Thyroid gland (tissue), 4 donors: ENCODE measurements around the gene TGM1. TPM values are rescaled to one million over a fixed set of nuclear protein-coding genes. Genes with fewer than 3 reads are reported as not detected.

Experiments used
- DNase-seq, 2 donors: peaks; one replicate each; pipeline ENCODE4 v3.0.0-alpha.2; 2019
- H3K27ac ChIP-seq, 3 donors: fragments of 200-600 bp; sonication (generic); 1 replicate in 2 of 3; 2 replicates in 1 of 3; pipeline ENCODE4 v1.5.1; 2016 to 2019; ENCODE audit warnings: mild to moderate bottlenecking in 1 of 3, moderate library complexity in 1 of 3
- H3K27me3 ChIP-seq: fragments of 200-600 bp; sonication (generic); one replicate; pipeline ENCODE4 v1.5.1; 2019
- H3K36me3 ChIP-seq, 2 donors: fragments of 200-600 bp; sonication (generic); one replicate each; pipeline ENCODE4 v1.5.1; 2016 to 2019
- H3K4me1 ChIP-seq, 2 donors: fragments of 200-600 bp; sonication (generic); one replicate each; pipeline ENCODE4 v1.5.1; 2017 to 2019
- H3K4me3 ChIP-seq, 3 donors: fragments of 200-600 bp; sonication (generic); replicated peaks in 1 of 3; 1 replicate in 2 of 3; 2 replicates in 1 of 3; pipeline ENCODE4 v1.5.1; 2016; ENCODE audit warnings: mild to moderate bottlenecking in 1 of 3
- H3K9me3 ChIP-seq: fragments of 200-600 bp; sonication (generic); one replicate; pipeline ENCODE4 v1.5.1; 2017
- POLR2A ChIP-seq, 2 donors: fragments of 450-650 bp; IDR thresholded peaks; one replicate each; pipeline ENCODE4 v1.6.1; 2017; ENCODE audit warnings: antibody characterized with exemption in 2 of 2, mild to moderate bottlenecking in 2 of 2, moderate library complexity in 1 of 2
- WGBS, 2 donors: methylation state at CpG; one replicate each; pipeline ENCODE4 v1.1.5; 2017; 5-methylcytosine and 5-hydroxymethylcytosine counted together
- intact Hi-C: fragments of 100-400 bp; cut with DNase I; formaldehyde crosslinking; loops from one replicate; pipeline ENCODE4 v1.15.1; 2023
- total RNA-seq, 4 donors: library from RNA; depleted of rRNA; stranded (reverse); fragments of >200 nt; gene quantifications; one replicate each; pipeline ENCODE4 v1.2.3, GENCODE V29; 2016
- TF ChIP-seq, protein P1 (sequence below), 6 experiments: fragments of 200-600 bp in 3 of 6; fragments of 450-650 bp in 3 of 6; sonication (generic) in 3 of 6; IDR thresholded peaks; one replicate each; pipeline ENCODE4 v1.5.1; 2016 to 2019; ENCODE audit warnings: antibody characterized with exemption in 6 of 6, mild to moderate bottlenecking in 2 of 6, inconsistent platforms in 1 of 6, moderate library complexity in 1 of 6

The TGM1 gene
- total RNA-seq = 1 to 10 TPM; 1.9 to 2.8 (median 2.0) TPM

DNA sequence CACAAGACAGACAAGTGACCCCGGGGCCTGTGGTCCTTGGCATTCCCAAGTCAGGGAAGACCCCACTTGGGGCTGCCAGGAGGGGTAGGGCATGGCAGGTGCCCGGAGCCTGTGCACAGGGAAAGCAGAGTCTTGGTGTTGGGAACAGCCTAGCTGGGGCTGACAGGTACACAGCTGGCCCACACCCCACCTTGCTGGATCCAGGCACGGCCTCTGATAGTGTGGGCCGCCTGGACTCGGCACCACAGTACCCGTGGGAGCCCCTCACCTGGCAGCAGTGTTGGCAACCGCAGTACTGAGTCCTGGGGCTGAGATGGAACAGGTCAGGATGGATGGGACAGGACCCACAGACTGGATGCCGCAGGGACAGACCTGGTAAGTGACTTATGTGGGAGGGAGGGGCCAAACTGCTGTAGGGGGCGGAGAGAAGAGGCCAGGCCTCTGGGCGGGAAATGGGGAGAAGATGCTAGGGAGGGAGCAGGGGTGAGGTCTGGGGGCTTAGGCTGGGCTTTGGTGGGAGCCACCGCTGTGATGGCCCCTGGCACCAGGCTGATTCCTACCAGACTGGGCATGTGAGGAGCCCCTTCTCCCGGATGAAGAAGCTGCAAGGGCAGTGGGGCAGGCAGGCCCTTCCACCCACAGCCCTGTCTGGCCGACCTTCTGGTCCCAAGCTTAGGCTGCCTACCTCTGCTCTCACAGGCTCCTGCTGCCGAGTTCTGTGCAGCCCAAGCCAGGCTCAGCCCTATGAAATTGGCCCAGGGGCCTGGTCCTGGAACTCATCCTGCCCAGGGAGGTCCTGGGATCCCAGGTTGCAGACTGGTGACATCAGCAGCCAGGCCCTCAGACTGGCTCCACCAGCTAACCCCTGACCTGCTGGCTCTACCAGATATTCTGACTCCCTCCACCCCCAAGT lies at the start of gene TGM1:
TSS of gene TGM1 (minus strand) at position 357 of the 913 bp plus-strand sequence. CDS start 825 bp downstream, outside the sequence.
- no peaks in the 10 kb centered on the region for H3K27me3 ChIP-seq
- DNase-seq = no peak
- no peak within 1 kb of the TSS for H3K4me3 ChIP-seq
- no peaks in the 10 kb centered on the region for H3K9me3 ChIP-seq
- 78 to 88% methylated on average over 9 to 13 of the region's 14 CpGs for WGBS, 2 donors
- no peak within 1 kb of the TSS for H3K27ac ChIP-seq
- intact Hi-C loops = no loop called here
- peaks cover 13 to 16% of the 10 kb centered on the region in 2 donors for H3K36me3 ChIP-seq
- peaks cover 15 to 16% of the 10 kb centered on the region in 2 donors for H3K4me1 ChIP-seq
- TF ChIP-seq POLR2A (IDR thresholded peaks at IDR 0.05) = no peak
- TF ChIP-seq, protein P1, sequence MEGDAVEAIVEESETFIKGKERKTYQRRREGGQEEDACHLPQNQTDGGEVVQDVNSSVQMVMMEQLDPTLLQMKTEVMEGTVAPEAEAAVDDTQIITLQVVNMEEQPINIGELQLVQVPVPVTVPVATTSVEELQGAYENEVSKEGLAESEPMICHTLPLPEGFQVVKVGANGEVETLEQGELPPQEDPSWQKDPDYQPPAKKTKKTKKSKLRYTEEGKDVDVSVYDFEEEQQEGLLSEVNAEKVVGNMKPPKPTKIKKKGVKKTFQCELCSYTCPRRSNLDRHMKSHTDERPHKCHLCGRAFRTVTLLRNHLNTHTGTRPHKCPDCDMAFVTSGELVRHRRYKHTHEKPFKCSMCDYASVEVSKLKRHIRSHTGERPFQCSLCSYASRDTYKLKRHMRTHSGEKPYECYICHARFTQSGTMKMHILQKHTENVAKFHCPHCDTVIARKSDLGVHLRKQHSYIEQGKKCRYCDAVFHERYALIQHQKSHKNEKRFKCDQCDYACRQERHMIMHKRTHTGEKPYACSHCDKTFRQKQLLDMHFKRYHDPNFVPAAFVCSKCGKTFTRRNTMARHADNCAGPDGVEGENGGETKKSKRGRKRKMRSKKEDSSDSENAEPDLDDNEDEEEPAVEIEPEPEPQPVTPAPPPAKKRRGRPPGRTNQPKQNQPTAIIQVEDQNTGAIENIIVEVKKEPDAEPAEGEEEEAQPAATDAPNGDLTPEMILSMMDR (IDR thresholded peaks at IDR 0.05) = no peak

- Histone ChIP-seq H3K27ac (peak overlapping the region; percentile 82 to 89 (median 84)), H3K4me3 (peak overlapping the region in 1 of 3 donors; percentile 35), H3K36me3 (no peaks in the 10 kb centered on the region), H3K9me3 (no peaks in the 10 kb centered on the region), H3K27me3 (no peaks in the 10 kb centered on the region), H3K4me1 (peaks cover 19 to 73% of the 10 kb centered on the region in 2 donors)
- intact Hi-C loops = no loop called here
- WGBS, 2 donors = 100% methylated on average over 1 of the region's 1 CpG
- TF ChIP-seq, protein P1 (IDR thresholded peaks at IDR 0.05) = no peak
- no peak for TF ChIP-seq POLR2A (IDR thresholded peaks at IDR 0.05)
- DNase-seq = peak; percentile 46 to 52
Observed at GRCh38 chr14:24311837-24312615, 49.0 kb upstream of the TGM1 start.

DNA sequence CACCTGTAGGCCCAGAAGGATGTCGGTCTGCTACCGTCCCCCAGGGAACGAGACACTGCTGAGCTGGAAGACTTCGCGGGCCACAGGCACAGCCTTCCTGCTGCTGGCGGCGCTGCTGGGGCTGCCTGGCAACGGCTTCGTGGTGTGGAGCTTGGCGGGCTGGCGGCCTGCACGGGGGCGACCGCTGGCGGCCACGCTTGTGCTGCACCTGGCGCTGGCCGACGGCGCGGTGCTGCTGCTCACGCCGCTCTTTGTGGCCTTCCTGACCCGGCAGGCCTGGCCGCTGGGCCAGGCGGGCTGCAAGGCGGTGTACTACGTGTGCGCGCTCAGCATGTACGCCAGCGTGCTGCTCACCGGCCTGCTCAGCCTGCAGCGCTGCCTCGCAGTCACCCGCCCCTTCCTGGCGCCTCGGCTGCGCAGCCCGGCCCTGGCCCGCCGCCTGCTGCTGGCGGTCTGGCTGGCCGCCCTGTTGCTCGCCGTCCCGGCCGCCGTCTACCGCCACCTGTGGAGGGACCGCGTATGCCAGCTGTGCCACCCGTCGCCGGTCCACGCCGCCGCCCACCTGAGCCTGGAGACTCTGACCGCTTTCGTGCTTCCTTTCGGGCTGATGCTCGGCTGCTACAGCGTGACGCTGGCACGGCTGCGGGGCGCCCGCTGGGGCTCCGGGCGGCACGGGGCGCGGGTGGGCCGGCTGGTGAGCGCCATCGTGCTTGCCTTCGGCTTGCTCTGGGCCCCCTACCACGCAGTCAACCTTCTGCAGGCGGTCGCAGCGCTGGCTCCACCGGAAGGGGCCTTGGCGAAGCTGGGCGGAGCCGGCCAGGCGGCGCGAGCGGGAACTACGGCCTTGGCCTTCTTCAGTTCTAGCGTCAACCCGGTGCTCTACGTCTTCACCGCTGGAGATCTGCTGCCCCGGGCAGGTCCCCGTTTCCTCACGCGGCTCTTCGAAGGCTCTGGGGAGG lies 47.9 kb upstream of the TGM1 start, which contains the start of gene LTB4R:
TSS of gene LTB4R (plus strand) at position 857 of the 959 bp plus-strand sequence. CDS start 4,150 bp downstream, outside the sequence.
- intact Hi-C loops = no loop called here
- H3K4me1 ChIP-seq = peaks cover 19 to 63% of the 10 kb centered on the region in 2 donors

DNA sequence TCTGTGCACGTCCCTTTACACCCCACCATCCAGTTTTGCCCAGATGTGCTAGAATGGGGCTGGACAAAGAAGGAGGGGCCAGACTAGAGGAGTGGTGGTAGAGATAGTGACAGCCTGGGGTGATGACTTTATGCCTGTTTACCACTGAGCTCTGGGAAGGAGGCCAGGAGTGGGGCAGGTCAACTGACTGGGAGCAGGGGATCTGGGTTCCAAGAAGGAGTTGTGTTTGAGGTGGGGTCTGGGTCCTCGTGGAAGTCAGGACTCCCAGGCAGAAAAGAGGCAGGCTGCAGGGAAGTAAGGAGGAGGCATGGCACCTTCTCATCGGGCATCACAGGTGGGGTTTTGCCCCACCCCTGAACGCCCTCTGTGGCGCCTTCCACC lies 47.3 kb upstream of the TGM1 start:
- no peak for TF ChIP-seq POLR2A (IDR thresholded peaks at IDR 0.05)
- TF ChIP-seq, protein P1 (IDR thresholded peaks at IDR 0.05) = no peak

More for the DNA sequence above, 47.9 kb upstream of the TGM1 start, which contains the start of gene LTB4R:
- Histone ChIP-seq H3K27ac (peak within 1 kb of the TSS; percentile 82 to 89 (median 84)), H3K4me3 (peak within 1 kb of the TSS in 1 of 3 donors; percentile 35), H3K9me3 (no peaks in the 10 kb centered on the region), H3K27me3 (no peaks in the 10 kb centered on the region), H3K36me3 (peaks cover 5% of the 10 kb centered on the region in 2 donors)
- peak in 1 of 2 donors; percentile 49 for TF ChIP-seq POLR2A (IDR thresholded peaks at IDR 0.05)
- TF ChIP-seq, protein P1 (IDR thresholded peaks at IDR 0.05) = peak in 5 of 6 experiments; percentile 14 to 62 (median 44)
- WGBS, 2 donors = 14 to 23% methylated on average over 5 to 17 of the region's 99 CpGs
- DNase-seq = peak; percentile 83 to 84

More for the DNA sequence above, 47.3 kb upstream of the TGM1 start:
- Histone ChIP-seq H3K27ac (peak overlapping the region in 2 of 3 donors; percentile 82 to 89), H3K27me3 (no peaks in the 10 kb centered on the region), H3K4me3 (peak overlapping the region in 1 of 3 donors; percentile 35), H3K9me3 (no peaks in the 10 kb centered on the region), H3K36me3 (peaks cover 12% of the 10 kb centered on the region in 2 donors), H3K4me1 (peaks cover 19 to 57% of the 10 kb centered on the region in 2 donors)
- no peak for DNase-seq
- WGBS, 2 donors = 38 to 53% methylated on average over 3 to 5 of the region's 5 CpGs
- intact Hi-C loops = no loop called here
